GM19452 (cell line): Measurements from ENCODE around the gene PRSS8.
"Not testable (repeated sequence)": the region's sequence is repeated elsewhere in the genome, so short reads cannot be mapped to it uniquely, and the experiment has no call there.

ENCODE experiments used
- ATAC-seq: cut with Tn5 transposase; IDR thresholded peaks from one replicate; pipeline ENCODE4 v1.9.1; 2021; ENCODE audit not compliant: unreplicated experiment

PRSS8 gene

DNA sequence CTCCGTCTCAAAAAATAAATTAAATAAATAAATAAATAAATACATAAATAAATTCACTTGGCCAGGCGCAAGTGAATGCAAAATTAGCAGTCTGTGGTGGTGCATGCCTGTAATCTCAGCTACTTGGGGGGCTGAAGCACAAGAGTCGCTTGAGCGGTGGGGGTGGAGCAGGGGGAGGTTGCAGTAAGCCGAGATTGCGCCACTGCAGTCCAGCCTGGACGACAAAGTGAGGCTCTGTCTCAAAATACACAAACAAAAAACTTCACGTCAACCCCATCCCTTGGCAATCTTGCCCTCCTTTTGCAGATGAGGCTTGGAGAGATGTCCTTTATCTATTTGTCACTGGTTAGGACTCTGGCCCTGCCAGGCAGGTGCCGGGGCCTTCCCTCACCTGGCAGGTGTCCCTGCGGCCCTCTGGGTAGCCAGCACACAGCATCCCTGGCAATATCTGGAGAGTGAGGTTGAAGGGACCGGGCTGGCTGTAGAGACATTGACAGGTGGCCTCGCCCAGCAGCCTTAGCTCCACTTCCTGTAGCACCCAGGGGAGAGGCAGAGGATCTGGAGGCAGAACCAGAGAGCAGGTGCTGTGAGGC lies 10.0 kb upstream of the PRSS8 start:
- ATAC-seq: no peak

DNA sequence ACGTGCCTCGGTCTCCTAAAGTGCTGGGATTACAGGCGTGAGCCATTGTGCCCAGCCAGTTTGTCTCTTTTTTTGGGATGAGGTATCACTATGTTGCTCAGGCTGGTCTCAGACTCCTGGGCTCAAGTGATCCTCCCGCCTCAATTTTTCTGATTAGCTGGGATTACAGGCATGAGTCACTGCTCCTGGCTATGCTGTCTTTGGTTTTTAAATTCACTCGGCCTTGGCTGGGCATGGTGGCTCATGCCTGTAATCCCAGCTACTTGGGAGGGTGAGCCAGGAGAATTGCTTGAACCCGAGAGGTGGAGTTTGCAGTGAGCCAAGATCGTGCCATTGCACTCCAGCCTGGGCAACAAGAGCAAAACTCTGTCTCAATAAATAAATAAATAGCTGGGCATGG lies 8.9 kb upstream of the PRSS8 start:
- ATAC-seq: not testable (repeated sequence)

- no peak for ATAC-seq
These were observed 8.2 kb upstream of the PRSS8 start for GRCh38 chr16:31143694-31144148.

- no peak for ATAC-seq
These were observed 7.6 kb upstream of the PRSS8 start for GRCh38 chr16:31143011-31143693.

DNA sequence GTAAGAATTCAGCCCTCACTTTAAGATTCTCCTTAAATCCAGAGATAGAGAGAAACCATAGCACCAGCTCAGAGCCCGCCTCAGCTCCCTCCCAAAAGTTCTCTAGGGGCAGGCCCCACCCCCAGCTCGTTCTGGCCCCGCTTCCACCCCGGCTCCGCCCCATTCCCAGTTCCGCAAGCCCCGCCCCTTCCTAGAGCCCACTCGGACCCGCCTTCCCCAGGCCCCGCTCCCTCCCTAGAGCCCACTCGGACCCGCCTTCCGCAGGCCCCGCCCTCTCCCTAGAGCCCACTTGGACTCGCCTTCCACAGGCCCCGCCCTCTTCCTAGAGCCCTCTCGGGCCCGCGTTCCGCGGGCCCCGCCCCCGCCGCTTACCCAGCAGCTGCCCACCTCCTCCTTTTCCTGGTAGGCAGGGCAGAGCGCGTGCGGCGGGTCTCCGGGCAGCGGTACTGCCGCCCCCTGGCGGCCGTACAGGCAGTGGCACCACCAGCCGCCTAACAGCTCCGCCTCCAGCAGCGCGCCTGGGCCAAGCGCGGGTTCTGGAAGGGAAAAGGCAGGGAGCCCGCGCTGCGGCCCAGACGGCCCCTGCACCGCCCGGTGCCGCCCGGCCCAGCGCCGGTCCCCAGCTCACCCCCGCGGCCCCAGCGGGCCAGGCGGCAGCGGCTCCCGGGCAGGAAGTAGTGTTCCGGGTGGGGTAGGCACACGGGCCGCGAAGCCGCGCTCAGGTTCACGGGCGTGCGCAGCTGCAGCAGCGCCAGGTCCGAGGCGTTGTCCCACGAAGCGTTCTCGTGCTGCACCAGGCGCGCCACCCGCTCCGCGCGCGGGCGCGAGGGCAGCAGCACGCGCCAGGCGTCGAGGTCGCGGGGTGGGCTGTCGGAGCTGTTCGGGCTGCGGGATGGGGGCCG lies 6.8 kb upstream of the PRSS8 start:
- peak; percentile 83 for ATAC-seq

DNA sequence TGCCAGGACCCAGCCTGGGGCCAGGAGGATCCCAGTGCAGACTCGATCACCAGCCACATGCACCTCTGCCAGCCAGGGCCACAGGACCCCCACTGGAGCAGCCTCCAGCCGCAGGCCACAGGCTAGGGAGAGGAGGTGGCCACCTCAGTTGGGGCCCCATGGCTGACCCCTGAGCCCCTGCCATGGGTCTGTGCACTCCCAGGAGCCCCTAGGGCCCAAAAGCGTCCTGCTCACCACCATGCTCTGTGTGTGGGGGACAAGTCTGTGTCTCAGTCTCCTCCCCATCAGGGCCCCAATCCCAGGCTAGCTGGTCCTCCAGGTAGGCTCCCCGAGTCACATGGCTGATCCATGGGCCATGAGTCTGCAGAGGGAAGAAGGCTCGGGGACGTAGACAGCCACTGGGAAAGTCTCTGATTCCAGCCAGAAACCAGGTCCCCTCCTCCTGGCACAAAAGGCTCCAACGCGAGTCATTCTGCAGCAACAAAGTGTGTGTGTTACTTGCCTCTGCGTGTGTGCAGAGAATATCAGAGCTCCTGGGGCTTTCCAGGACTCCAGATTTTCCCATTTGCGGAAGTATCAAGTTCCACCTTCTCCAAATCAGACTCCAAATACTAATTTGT lies 6.1 kb upstream of the PRSS8 start:
- ATAC-seq: no peak

GRCh38 chr16:31141071-31141469 lies 5.5 kb upstream of the PRSS8 start:
- ATAC-seq: not testable (repeated sequence)

DNA sequence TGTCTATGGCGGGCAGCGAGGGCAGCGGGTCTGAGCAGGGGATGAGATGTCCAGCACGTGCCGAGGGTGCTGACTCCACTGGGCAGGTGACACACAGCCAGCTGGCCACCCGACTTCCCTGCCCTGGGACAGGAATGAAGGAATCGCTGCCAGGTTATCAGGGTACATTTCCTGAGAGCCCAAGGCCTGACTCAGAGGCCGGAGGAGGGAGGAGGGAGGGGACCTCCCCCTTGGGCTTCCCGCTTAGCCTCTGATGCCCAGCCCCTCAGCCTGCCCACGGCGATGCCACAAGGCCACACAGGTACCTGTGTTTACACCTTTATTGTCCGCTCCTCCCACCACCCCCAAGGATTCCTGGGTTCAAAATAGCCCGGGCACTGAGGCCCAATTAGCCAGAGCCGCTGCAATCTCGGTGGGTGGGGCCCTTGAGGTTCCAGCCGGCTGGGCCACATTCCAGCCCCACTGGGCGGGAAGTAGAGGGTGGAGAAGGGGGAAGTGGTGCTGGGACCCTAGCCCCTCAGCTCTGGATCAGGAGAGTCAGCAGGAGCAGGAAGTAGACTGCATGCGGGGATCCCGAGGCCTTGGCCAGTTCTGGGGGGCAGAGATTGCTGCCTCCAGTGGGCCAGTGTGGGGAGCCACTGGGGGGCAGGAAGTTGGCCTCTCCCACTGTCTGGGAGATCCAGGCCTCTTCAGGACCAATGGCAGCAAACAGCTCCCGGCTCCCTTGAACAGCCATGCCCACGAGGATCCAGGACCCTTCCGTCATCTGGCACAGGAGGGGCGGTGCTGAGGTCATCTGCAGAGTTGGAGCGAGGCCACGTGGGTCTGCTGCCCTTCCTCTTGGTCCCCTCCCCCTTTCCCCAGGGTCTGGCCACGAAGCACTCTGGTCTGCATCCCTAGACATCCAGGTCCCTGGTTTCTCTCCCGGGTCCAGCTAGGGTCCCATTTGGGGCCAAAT lies 3.4 kb upstream of the PRSS8 start:
- ATAC-seq: no peak

- ATAC-seq: not testable (repeated sequence)
These were observed 1.4 kb upstream of the PRSS8 start for GRCh38 chr16:31136822-31137499.

DNA sequence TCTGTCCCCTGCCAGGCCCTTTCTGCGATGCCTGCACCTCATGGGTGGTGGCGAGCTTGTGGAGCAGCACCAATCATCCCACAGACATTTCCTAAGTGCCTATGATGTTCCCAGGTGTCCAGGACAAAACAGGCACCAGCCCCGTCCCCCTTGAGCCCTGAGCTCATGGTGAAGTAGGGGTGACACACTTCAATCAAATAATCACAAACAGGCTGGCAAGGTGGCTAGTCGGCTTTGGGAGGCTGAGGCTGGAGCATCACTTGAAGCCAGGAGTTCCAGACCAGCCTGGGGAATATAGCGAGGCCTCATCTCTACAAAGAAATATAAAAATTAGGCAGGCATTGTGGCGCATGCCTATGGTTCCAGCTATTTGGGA lies 748 bp upstream of the PRSS8 start:
- no peak for ATAC-seq

DNA sequence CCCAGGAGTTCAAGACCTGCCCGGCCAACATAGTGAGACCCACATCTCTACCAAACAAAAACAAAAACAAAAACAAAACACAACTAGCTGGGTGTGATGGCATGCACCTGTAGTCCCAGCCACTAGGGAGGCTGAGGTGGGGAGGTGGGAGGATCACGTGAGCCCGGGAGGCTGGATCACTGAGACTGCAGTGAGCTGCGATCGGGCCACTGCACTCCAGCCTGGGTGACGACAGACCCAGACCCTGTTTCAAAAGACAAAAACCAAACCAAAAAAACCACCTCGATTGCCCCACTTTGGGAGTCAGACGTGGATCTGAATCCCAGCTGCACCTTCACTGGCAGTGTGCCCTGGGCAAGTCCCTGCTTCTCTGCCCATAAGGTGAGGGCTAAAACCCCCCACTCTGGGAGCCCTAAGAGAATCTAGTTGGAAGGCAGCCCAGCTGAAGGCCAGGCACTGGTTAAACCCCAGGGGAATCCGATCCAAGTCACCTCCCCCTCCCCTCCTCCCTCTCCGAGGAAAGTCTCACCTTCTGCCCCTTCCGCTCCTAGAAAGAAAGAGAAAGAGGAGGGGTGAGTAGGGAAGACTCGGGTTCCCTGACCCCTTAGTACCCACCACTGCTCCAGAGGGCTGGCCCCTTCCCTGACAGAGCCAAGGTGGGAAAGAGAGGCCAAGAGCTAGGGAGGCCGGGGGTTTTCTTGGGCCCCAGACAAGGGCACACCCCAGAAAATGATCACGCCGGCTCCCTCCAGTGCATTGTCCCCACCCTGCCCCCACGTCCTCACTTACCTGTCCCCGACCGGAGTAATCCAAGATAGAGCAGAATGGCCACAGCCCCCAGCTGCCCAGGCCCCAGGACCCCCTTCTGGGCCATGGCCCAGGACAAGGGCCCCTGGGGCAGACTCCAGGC lies 647 bp downstream of the PRSS8 start:
- ATAC-seq: no peak

DNA sequence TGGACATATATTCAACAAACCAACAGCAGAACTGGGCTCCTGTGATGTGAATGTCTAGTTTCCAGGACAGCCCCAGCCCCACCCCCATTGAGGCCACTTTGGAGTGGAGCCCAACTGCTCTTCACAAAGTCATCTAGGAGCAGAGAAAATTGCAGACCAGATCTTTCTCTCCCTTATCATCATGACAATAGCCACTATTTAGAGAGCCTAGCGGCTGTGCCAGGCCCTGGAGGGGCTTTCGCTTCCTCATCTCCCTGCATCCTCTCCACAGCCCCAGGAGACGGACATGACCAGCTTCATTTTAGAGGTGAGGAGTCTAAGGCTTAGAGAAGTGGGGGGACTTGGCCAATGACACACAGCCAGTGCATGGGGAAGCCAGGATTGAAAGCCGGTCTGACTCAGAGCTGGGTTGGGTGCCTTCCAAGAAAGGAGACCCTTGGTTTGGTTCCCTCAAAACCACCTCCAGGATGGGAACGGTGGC lies 1.4 kb downstream of the PRSS8 start:
- ATAC-seq: no peak

- ATAC-seq: no peak
These were observed 2.5 kb downstream of the PRSS8 start for GRCh38 chr16:31133046-31133501.

DNA sequence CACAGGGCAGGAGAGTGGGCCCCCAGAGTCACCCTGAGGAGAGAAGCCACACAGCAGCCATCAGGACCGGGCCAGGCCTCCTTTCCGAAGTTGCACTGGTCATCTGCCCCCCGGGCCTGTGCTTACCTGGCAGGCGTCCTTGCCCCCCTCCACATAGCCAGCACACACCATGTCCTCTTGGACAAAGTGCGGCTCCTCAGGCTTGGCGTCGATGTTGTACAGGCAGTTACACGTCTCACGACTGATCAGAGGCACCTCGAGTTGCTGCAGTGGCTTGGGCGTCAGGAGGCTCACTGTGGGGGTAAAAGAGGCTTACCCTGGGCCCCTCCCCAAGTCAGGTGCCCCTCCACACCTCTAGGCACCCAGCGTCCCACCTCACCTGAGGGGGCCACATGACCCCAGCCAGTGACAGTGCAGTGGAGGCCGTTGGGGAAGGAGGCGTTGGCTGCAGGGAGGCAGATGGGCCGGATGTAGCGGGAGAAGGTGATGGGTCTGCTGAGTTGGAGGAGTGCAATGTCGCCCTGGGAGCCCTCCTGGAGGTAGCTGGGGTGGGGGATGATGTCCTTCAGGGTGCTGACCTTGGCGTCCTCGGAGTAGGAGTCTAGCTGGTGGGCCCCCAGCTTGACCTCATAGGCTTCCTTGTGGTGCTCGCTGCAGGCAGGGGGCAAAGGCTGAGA lies 3.1 kb downstream of the PRSS8 start:
- no peak for ATAC-seq

DNA sequence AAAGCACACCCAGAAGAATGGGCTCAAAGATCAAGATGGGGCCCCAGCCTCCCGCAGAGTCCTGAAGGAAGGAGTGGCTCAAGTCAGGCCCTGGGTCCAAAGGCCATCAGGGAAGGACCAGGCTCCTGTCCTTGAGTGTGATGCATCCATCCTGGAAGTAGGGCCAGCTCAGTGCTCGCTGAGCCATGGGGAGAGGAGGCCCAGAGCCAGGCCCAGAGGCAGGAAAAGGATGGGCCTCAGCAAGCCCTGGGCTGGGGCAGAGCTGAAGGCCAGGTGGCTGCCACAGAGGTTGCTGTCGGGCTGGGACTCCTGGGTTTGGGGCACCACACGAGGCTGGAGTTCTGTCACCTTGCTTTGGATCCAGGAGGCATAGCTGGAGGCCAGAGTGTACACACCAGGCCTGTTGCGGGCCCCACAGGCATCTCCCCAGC lies 3.7 kb downstream of the PRSS8 start:
- ATAC-seq: no peak

- ATAC-seq: no peak
These were observed 4.1 kb downstream of the PRSS8 start for GRCh38 chr16:31131416-31131815.

DNA sequence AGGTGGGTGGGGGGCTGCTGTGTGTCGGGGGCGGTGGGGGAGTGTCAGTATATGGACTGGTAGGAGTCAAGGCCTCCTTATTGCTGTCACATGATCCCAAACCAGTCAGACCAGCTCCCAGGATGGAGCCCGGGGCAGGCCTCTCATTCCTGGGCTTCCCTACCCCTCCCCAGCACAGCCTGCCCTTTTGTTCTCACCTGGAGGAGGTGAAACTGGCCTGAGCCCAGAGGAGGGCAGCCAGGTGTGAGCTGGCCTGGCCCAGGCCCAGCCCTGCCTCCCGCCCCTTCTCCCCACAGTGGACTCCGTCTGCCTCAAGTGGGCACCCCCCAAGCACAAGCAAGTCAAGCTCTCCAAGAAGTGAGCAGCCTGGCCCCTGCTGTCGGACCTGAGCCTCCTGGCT lies 4.6 kb downstream of the PRSS8 start:
- no peak for ATAC-seq

GRCh38 chr16:31130336-31130891 lies 5.1 kb downstream of the PRSS8 start:
- ATAC-seq: no peak
